Left lung (tissue), 10 donors: Measurements from ENCODE around the gene RAB11FIP4. TPM values are rescaled to one million over a fixed set of nuclear protein-coding genes. Genes with fewer than 3 reads are reported as not detected.

Experiments
- ATAC-seq: fragments of 200-7000 bp; cut with Tn5 transposase; one replicate; pipeline ENCODE4 v1.9.1; 2020; ENCODE audit warnings: moderate library complexity
- DNase-seq, 4 donors: peaks; one replicate each; pipeline ENCODE4 v3.0.0-alpha.2; 2013 to 2020
- H3K27ac ChIP-seq, 2 donors: fragments of 200-600 bp; sonication (generic) in 1 of 2; one replicate each; pipeline versions ENCODE4 v1.5.0 to v1.8.0; 2020 to 2021
- H3K27me3 ChIP-seq, 2 donors: fragments of 200-600 bp; sonication (generic) in 1 of 2; one replicate each; pipeline versions ENCODE4 v1.5.0 to v1.8.0; 2020 to 2021
- H3K36me3 ChIP-seq, 2 donors: fragments of 200-600 bp; sonication (generic) in 1 of 2; one replicate each; pipeline versions ENCODE4 v1.5.0 to v1.8.0; 2020 to 2021
- H3K4me1 ChIP-seq, 2 donors: fragments of 200-600 bp; one replicate each; pipeline ENCODE4 v1.8.0; 2021
- H3K4me3 ChIP-seq, 2 donors: fragments of 200-600 bp; sonication (generic) in 1 of 2; one replicate each; pipeline versions ENCODE4 v1.5.0 to v1.8.0; 2020 to 2021; ENCODE audit warnings: mild to moderate bottlenecking in 1 of 2
- H3K9me3 ChIP-seq, 2 donors: fragments of 200-600 bp; sonication (generic) in 1 of 2; one replicate each; pipeline versions ENCODE4 v1.5.0 to v1.8.0; 2020 to 2021
- CTCF ChIP-seq, 2 donors: fragments of 200-600 bp; sonication (generic) in 1 of 2; IDR thresholded peaks; one replicate each; pipeline versions ENCODE4 v1.5.0 to v1.8.0; 2021; ENCODE audit warnings: antibody characterized with exemption in 2 of 2
- intact Hi-C, 2 donors: fragments of 100-400 bp; cut with DNase I; formaldehyde crosslinking; loops; one replicate each; pipeline versions ENCODE4 v1.11.2 to v1.14.2; 2022
- polyA plus RNA-seq, 6 donors: library from polyadenylated mRNA; unstranded; fragments of 120-200 nt; gene quantifications; one replicate each; pipeline ENCODE4 v1.2.1, GENCODE V29; 2013; ENCODE audit not compliant: insufficient read length in 6 of 6
- total RNA-seq, 2 donors: library from RNA; stranded (reverse); fragmentation: NEBNext Ultra II Directional; extraction: Animal tissue kit (Norgen Biotek cat#: 25700); gene quantifications; one replicate each; pipeline ENCODE4 v1.2.1, GENCODE V29; 2021
- donor health status: DM: no; HTN: yes; CAD: no.
- donor health status: DM: no; HTN: no; CAD: no.

The RAB11FIP4 gene
- total and polyA plus RNA-seq, 8 donors = 7.2 to 19.9 (median 8.2) TPM

GRCh38 chr17:31487063-31487647, 95.7 kb downstream of the RAB11FIP4 start:
- Histone ChIP-seq H3K36me3 (no peaks in the 10 kb centered on the region), H3K9me3 (no peaks in the 10 kb centered on the region), H3K4me3 (peak overlapping the region; percentile 47 to 69), H3K27ac (peak overlapping the region; percentile 17 to 81), H3K4me1 (peaks cover 11 to 51% of the 10 kb centered on the region in 2 donors), H3K27me3 (peaks cover 0 to 32% of the 10 kb centered on the region in 2 donors)
- intact Hi-C loops = no loop called here
- TF ChIP-seq CTCF (IDR thresholded peaks at IDR 0.05) = no peak
- ATAC-seq (no peak), DNase-seq (no peak)

- peaks cover 0 to 31% of the 10 kb centered on the region in 2 donors for H3K27me3 ChIP-seq
- no peak for TF ChIP-seq CTCF (IDR thresholded peaks at IDR 0.05)
- intact Hi-C loops = no loop called here
- no peaks in the 10 kb centered on the region for H3K36me3 ChIP-seq
- DNase-seq (peak; percentile 47 to 99 (median 92)), ATAC-seq (peak; percentile 93)
- H3K27ac ChIP-seq = peak overlapping the region; percentile 78 to 81
- peaks cover 11 to 57% of the 10 kb centered on the region in 2 donors for H3K4me1 ChIP-seq
- no peaks in the 10 kb centered on the region for H3K9me3 ChIP-seq
- H3K4me3 ChIP-seq = peak overlapping the region; percentile 47 to 69
Measured at GRCh38 chr17:31487648-31488263, 96.3 kb downstream of the RAB11FIP4 start.

GRCh38 chr17:31488264-31488981, 96.9 kb downstream of the RAB11FIP4 start:
- intact Hi-C loops = no loop called here
- no peak for TF ChIP-seq CTCF (IDR thresholded peaks at IDR 0.05)
- peaks cover 0 to 31% of the 10 kb centered on the region in 2 donors for H3K27me3 ChIP-seq
- peak overlapping the region; percentile 47 to 69 for H3K4me3 ChIP-seq
- ATAC-seq (peak; percentile 31), DNase-seq (peak in 2 of 4 donors; percentile 64 to 87)
- H3K36me3 ChIP-seq = no peaks in the 10 kb centered on the region
- H3K27ac ChIP-seq = peak overlapping the region; percentile 78 to 81
- no peaks in the 10 kb centered on the region for H3K9me3 ChIP-seq
- H3K4me1 ChIP-seq = peaks cover 13 to 64% of the 10 kb centered on the region in 2 donors

GRCh38 chr17:31488982-31489294, 97.5 kb downstream of the RAB11FIP4 start:
- TF ChIP-seq CTCF (IDR thresholded peaks at IDR 0.05) = no peak
- H3K27ac ChIP-seq = peak overlapping the region; percentile 78 to 81
- peaks cover 0 to 31% of the 10 kb centered on the region in 2 donors for H3K27me3 ChIP-seq
- ATAC-seq (no peak), DNase-seq (no peak)
- H3K36me3 ChIP-seq = no peaks in the 10 kb centered on the region
- intact Hi-C loops = no loop called here
- no peaks in the 10 kb centered on the region for H3K9me3 ChIP-seq
- H3K4me3 ChIP-seq = peak overlapping the region; percentile 47 to 69
- peaks cover 13 to 69% of the 10 kb centered on the region in 2 donors for H3K4me1 ChIP-seq
